WERI-Rb-1 (cell line): ENCODE data around the gene MACROD2.

ENCODE experiments used
- DNase-seq: peaks from one replicate; pipeline ENCODE4 v3.0.0-alpha.2; 2020
- H3K27ac ChIP-seq: fragments of 250-450 bp; sonication (Bioruptor Pico); 2 replicates; pipeline ENCODE4 v1.5.1; 2020; ENCODE audit warnings: mild to moderate bottlenecking, moderate library complexity
- H3K27me3 ChIP-seq: fragments of 250-450 bp; sonication (Bioruptor Pico); 2 replicates; pipeline ENCODE4 v1.5.1; 2021; ENCODE audit warnings: mild to moderate bottlenecking, low read depth, moderate library complexity; ENCODE audit not compliant: insufficient read depth, severe bottlenecking
- H3K36me3 ChIP-seq: fragments of 250-450 bp; sonication (Bioruptor Pico); 2 replicates; pipeline ENCODE4 v1.5.1; 2020; ENCODE audit warnings: mild to moderate bottlenecking, moderate library complexity
- H3K4me3 ChIP-seq: 2 replicates; pipeline ENCODE4 v1.5.1; 2011; ENCODE audit warnings: low read depth, mild to moderate bottlenecking, control low read depth, low read length
- H3K9me3 ChIP-seq: fragments of 250-450 bp; sonication (Bioruptor Pico); 2 replicates; pipeline ENCODE4 v1.5.1; 2021; ENCODE audit warnings: mild to moderate bottlenecking, moderate library complexity; ENCODE audit not compliant: severe bottlenecking
- CTCF ChIP-seq: IDR thresholded peaks from 2 replicates; pipeline ENCODE4 v1.5.1; 2011; ENCODE audit warnings: low read depth, mild to moderate bottlenecking, control low read depth, inconsistent platforms, low read length

Gene MACROD2

DNA sequence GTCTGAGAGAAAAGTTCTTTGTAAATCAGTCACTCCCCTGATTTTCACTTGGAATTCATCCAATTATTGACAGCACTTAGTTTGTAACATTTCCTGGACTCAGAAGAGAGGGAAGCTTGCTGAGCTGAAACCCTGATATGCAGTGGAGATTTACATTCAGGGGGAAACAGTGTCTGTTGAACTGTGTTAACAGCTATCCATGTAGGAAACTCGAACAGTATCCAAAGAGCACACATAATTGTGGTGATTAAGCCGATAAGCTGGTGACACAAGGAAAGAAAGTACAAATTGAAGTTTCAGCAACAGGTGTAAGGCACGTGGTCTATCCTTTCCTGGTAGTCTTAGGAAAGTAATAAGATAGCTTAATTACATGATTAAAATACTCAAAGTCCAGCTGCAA, 420.2 kb downstream of the MACROD2 start:
- no peak overlapping the region for H3K27ac ChIP-seq
- H3K4me3 ChIP-seq = no peak overlapping the region
- DNase-seq = no peak
- no peaks in the 10 kb centered on the region for H3K9me3 ChIP-seq
- no peak for TF ChIP-seq CTCF
- no peaks in the 10 kb centered on the region for H3K27me3 ChIP-seq
- no peaks in the 10 kb centered on the region for H3K36me3 ChIP-seq

DNA sequence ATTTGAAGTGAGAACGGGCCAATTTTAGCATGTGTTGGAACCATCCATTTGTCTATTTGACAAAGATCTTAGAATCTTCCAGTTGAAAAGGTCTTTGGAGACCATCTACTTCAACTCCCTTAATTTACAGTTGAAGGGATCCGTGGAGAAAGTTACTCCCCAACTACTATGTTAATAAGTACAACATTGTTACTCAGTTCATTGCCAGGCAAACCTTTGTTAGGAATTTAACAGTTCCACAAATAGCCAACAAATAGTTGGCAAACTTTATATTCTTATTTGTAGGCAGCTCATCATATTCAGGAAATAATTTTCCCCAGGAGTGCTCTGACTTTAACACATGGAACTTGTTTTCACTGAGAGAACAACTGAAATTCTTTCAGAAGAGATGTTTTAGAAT, 423.1 kb downstream of the MACROD2 start:
- no peak for TF ChIP-seq CTCF
- no peaks in the 10 kb centered on the region for H3K36me3 ChIP-seq
- no peak overlapping the region for H3K27ac ChIP-seq
- no peak overlapping the region for H3K4me3 ChIP-seq
- H3K27me3 ChIP-seq = no peaks in the 10 kb centered on the region
- DNase-seq = no peak
- H3K9me3 ChIP-seq = no peaks in the 10 kb centered on the region

GRCh38 chr20:14422892-14423291, 427.6 kb downstream of the MACROD2 start:
- TF ChIP-seq CTCF = no peak
- Histone ChIP-seq H3K27ac (no peak overlapping the region), H3K9me3 (no peaks in the 10 kb centered on the region), H3K27me3 (no peaks in the 10 kb centered on the region), H3K4me3 (no peak overlapping the region), H3K36me3 (no peaks in the 10 kb centered on the region)
- no peak for DNase-seq

GRCh38 chr20:14431568-14431967, 436.3 kb downstream of the MACROD2 start:
- DNase-seq = no peak
- Histone ChIP-seq H3K36me3 (no peaks in the 10 kb centered on the region), H3K4me3 (no peak overlapping the region), H3K9me3 (no peaks in the 10 kb centered on the region), H3K27me3 (no peaks in the 10 kb centered on the region), H3K27ac (no peak overlapping the region)
- no peak for TF ChIP-seq CTCF

DNA sequence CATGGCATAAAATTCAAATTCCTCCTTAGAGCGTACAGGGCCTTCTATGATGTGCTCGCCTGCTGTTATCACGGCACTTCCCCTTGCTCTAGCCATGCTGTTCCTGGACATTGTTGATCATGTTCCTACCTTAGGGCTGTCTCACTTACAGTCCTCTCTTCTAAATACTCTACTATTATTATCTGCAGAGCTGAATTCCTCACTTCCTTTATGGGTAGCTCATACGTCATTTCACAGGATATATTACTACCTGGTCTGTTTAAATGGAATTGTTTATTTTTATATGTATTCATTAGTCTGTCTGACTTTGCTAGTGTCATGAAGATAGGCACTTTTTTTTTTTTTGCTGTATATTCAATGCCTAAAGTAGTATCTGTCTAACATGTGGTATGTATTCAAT, 436.8 kb downstream of the MACROD2 start:
- no peak overlapping the region for H3K4me3 ChIP-seq
- no peak overlapping the region for H3K27ac ChIP-seq
- H3K36me3 ChIP-seq = no peaks in the 10 kb centered on the region
- no peaks in the 10 kb centered on the region for H3K9me3 ChIP-seq
- no peaks in the 10 kb centered on the region for H3K27me3 ChIP-seq
- no peak for DNase-seq
- no peak for TF ChIP-seq CTCF

DNA sequence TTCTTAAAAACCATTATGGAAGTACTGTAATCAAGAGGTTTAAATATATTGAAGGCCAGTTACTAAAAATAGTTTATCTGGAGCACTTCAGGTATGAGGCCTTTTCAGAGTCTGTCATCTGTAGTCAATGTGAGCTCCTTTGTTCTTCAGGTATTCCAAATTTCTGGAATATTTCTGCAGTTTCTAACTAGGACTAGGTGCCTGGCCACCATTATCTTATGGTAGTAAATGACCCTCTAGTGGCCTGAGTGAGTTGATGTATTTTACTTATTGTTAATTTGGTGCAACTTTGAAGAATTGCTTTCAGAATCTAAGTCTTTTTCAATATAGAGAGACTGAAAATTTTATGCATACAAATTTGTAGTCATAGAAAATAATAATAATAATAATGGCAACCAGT, 437.3 kb downstream of the MACROD2 start:
- DNase-seq = no peak
- no peak overlapping the region for H3K4me3 ChIP-seq
- no peak overlapping the region for H3K27ac ChIP-seq
- H3K27me3 ChIP-seq = no peaks in the 10 kb centered on the region
- TF ChIP-seq CTCF = no peak
- no peaks in the 10 kb centered on the region for H3K9me3 ChIP-seq
- H3K36me3 ChIP-seq = no peaks in the 10 kb centered on the region
